ENCODE results near the gene CHRNB1.
A peak's percentile ranks its signal among the peaks of the same experiment; 100 is the strongest.
"Not testable (repeated sequence)": the region's sequence is repeated elsewhere in the genome, so short reads cannot be mapped to it uniquely, and the experiment has no call there.

The CHRNB1 gene

DNA sequence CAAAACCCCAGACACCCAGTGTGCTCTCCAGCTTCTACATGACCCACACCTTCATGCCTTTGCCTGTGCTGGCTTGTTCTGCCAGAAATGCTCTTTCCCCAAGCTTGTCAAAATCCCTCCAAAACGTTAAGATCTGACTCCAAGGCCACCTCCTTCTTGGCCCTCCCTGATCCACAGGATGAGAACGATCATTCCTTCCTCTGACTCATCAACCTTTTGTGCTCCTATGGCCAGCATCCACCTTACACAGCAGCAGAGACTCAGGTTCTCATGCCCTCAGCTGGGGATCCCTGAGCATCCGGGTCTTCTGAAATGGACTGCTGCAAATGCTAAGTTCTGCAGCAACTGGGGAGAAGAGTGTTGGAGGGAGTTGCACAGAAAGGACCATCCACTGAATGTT lies 31.6 kb downstream of the CHRNB1 start:
- no peak for TF ChIP-seq POLR2A (IDR thresholded peaks at IDR 0.05; ENCODE audit: low read depth, low read length)
- DNase-seq (ENCODE audit: insufficient read length): no peak
- FAIRE-seq: no peak

GRCh38 chr17:7476951-7477350 lies 32.1 kb downstream of the CHRNB1 start:
- TF ChIP-seq POLR2AphosphoS5 (IDR thresholded peaks at IDR 0.05; ENCODE audit: low read depth, low read length): no peak
- no peak for TF ChIP-seq POLR2A (IDR thresholded peaks at IDR 0.05; ENCODE audit: low read depth, low read length)
- no peak for TF ChIP-seq TAF1 (IDR thresholded peaks at IDR 0.05; ENCODE audit: borderline replicate concordance, low read depth, low read length)
- no peak for DNase-seq (ENCODE audit: insufficient read length)
- FAIRE-seq: no peak

GRCh38 chr17:7477392-7478275 lies 32.8 kb downstream of the CHRNB1 start:
- TF ChIP-seq POLR2AphosphoS5 (IDR thresholded peaks at IDR 0.05; ENCODE audit: low read depth, low read length) (no peak), POLR2A (IDR thresholded peaks at IDR 0.05; ENCODE audit: low read depth, low read length) (no peak), TAF1 (IDR thresholded peaks at IDR 0.05; ENCODE audit: borderline replicate concordance, low read depth, low read length) (no peak)
- FAIRE-seq (no peak), DNase-seq (ENCODE audit: insufficient read length) (no peak)

GRCh38 chr17:7478276-7479212 lies 33.7 kb downstream of the CHRNB1 start:
- peak; percentile 66 for DNase-seq (ENCODE audit: insufficient read length)
- FAIRE-seq: peak; percentile 73
- TF ChIP-seq POLR2AphosphoS5 (IDR thresholded peaks at IDR 0.05; ENCODE audit: low read depth, low read length) (no peak), TAF1 (IDR thresholded peaks at IDR 0.05; ENCODE audit: borderline replicate concordance, low read depth, low read length) (no peak), POLR2A (IDR thresholded peaks at IDR 0.05; ENCODE audit: low read depth, low read length) (no peak)

- DNase-seq (ENCODE audit: insufficient read length): peak; percentile 63
- FAIRE-seq: peak; percentile 40
- TF ChIP-seq POLR2AphosphoS5 (IDR thresholded peaks at IDR 0.05; ENCODE audit: low read depth, low read length) (no peak), POLR2A (IDR thresholded peaks at IDR 0.05; ENCODE audit: low read depth, low read length) (peak; percentile 44; the same call in 1 of the 2 replicates)
Measured at GRCh38 chr17:7479213-7480088, 34.6 kb downstream of the CHRNB1 start, which contains the start of gene ZBTB4. Gene ZBTB4 (minus strand): TSS chr17:7479631. CDS start chr17:7466801, 12,830 bp downstream.

- DNase-seq (ENCODE audit: insufficient read length) (no peak), FAIRE-seq (no peak)
- no peak for TF ChIP-seq POLR2A (IDR thresholded peaks at IDR 0.05; ENCODE audit: low read depth, low read length)
- no peak for TF ChIP-seq POLR2AphosphoS5 (IDR thresholded peaks at IDR 0.05; ENCODE audit: low read depth, low read length)
- no peak for TF ChIP-seq TAF1 (IDR thresholded peaks at IDR 0.05; ENCODE audit: borderline replicate concordance, low read depth, low read length)
Measured at GRCh38 chr17:7480089-7480384, 35.2 kb downstream of the CHRNB1 start.

GRCh38 chr17:7481275-7481674 lies 36.4 kb downstream of the CHRNB1 start, which contains the start of gene SLC35G6:
Gene SLC35G6 (plus strand): TSS chr17:7481446. CDS start chr17:7481517, 71 bp downstream.
- DNase-seq (ENCODE audit: insufficient read length); FAIRE-seq: not testable (repeated sequence)

- DNase-seq (ENCODE audit: insufficient read length): not testable (repeated sequence)
- peak; percentile 24 for FAIRE-seq
Measured at GRCh38 chr17:7481842-7482741, 37.2 kb downstream of the CHRNB1 start.

DNA sequence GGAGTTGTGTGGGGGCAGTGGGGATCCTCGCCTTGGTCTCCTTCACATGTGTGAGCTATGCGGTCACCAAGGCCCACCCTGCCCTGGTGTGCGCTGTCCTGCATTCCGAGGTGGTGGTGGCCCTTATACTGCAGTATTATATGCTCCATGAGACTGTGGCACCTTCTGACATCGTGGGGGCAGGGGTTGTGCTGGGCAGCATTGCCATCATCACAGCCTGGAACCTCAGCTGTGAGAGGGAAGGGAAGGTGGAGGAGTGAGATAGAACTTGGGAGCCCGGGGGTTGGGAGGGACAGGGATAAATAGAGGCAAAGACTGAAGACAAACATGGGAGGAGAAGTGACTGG lies 37.9 kb downstream of the CHRNB1 start:
- not testable (repeated sequence) for DNase-seq (ENCODE audit: insufficient read length); FAIRE-seq

DNA sequence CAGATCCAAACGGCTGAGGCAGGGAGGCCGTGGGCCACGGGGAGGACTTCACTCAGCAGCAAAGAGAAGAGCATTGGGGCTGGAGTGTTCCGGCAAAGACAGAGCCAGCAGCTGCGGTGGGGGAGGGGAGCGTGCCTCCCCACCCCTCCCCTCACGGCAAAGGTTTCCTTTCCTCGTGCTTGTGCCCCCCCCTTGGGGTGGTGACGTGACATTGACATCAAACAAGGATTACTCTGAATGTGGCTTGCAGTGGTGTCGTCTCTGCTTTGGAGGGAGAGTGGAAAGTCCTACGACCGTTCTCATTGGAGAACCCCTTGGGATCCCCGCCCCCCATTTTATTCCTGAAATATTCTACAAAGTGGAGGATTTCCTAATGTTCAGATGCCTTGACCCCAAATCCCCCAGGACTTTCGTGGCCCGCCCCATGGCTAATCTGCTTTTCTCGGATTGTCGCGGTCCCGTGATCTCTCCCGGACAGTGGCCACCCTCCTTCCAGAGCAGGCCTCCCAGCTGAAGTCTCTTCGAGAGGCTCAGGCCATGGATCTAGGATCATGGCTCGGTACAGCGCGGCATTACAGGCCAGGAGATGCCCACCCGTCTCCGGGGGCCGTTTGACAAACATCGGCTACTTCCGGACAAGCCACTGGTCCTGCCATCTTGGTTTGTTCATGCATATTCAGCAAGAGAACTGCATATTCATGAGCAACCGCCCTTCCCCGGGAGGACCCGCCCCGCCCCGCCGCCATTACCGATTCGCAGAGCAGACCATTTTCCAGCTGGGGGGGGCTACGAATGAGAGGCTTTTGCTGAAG lies 38.6 kb downstream of the CHRNB1 start:
- DNase-seq (ENCODE audit: insufficient read length): peak; percentile 75
- TF ChIP-seq POLR2AphosphoS5 (IDR thresholded peaks at IDR 0.05; ENCODE audit: low read depth, low read length): no peak
- peak; percentile 37; the same call in 1 of the 2 replicates for TF ChIP-seq POLR2A (IDR thresholded peaks at IDR 0.05; ENCODE audit: low read depth, low read length)
- peak; percentile 73 for TF ChIP-seq TAF1 (IDR thresholded peaks at IDR 0.05; ENCODE audit: borderline replicate concordance, low read depth, low read length)
- FAIRE-seq: no peak
